ENCODE results near the gene JCAD. TPM values are rescaled to one million over a fixed set of nuclear protein-coding genes. Genes with fewer than 3 reads are reported as not detected.

Gene JCAD
- total and polyA plus RNA-seq, 2 of the 8 experiments (the other 6 are each of a cell fraction or from before 2014, with no cell fraction given), result 0.56 to 5.2 TPM

DNA sequence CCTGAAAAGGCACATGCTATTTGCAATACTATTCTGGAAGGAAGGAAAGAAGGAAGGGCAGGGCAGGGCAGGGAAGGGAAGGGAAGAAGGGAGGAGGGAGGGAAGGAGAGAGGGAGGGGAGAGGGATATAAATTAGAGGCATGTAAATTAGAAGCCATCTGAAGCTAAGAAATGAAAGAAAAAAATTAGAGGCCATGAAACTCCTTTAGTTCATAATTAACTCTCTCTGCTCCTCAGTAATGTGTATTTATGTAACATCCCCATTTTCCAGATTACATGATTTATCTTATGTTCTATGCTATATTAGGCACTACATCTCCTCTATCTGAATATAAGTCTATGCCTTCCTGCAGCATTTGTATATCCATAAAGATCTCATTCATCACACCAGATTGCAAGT, 12.7 kb upstream of the JCAD start:
- Histone ChIP-seq H2BK15ac (ENCODE audit: low read length) (no peak overlapping the region), H2BK12ac (ENCODE audit: low read depth, low read length) (no peak overlapping the region), H3K36me3 (ENCODE audit: control insufficient read depth in 2 of 4, insufficient read depth in 4 of 4, low read length in 3 of 4) (no peaks in the 10 kb centered on the region), H3K4ac (replicated peaks; ENCODE audit: insufficient read length, low read depth, low read length) (no peak overlapping the region), H3K18ac (ENCODE audit: extremely low read depth, low read length) (no peak overlapping the region), H2BK20ac (ENCODE audit: low read length) (no peak overlapping the region), H2AK5ac (ENCODE audit: low read depth, low read length) (no peak overlapping the region), H4K5ac (ENCODE audit: insufficient read length, low read depth, low read length) (no peak overlapping the region), H2BK120ac (replicated peaks; ENCODE audit: low read depth, low read length) (no peak overlapping the region), H3K9ac (replicated peaks in 1 of 4; ENCODE audit: extremely low read depth in 1 of 4, low read depth in 3 of 4, low read length in 3 of 4) (no peak overlapping the region), H3K79me2 (ENCODE audit: control insufficient read depth in 1 of 2, insufficient read depth in 2 of 2, low read length in 2 of 2) (no peaks in the 10 kb centered on the region), H4K91ac (replicated peaks; ENCODE audit: insufficient read length, low read length) (no peak overlapping the region), H3K23ac (ENCODE audit: insufficient read length) (no peak overlapping the region), H3K23me2 (ENCODE audit: low read depth, low read length) (no peaks in the 10 kb centered on the region; the same call in 1 of the 2 replicates), H3K4me2 (ENCODE audit: insufficient read depth in 1 of 2, low read depth in 2 of 2, low read length in 2 of 2) (no peak overlapping the region), H4K8ac (ENCODE audit: extremely low read depth, insufficient read depth, low read length) (no peak overlapping the region), H3K56ac (replicated peaks; ENCODE audit: insufficient read length, low read depth, low read length) (no peak overlapping the region), H4K20me1 (replicated peaks in 1 of 2; ENCODE audit: control insufficient read depth in 1 of 2, insufficient read depth in 2 of 2, low read length in 2 of 2) (no peaks in the 10 kb centered on the region), H3K27me3 (replicated peaks in 1 of 4; ENCODE audit: control insufficient read depth in 3 of 4, extremely low read depth in 1 of 4, insufficient read depth in 3 of 4, low read length in 3 of 4) (no peaks in the 10 kb centered on the region), H2AFZ (ENCODE audit: low read length) (no peak overlapping the region), H3K9me3 (ENCODE audit: insufficient read depth in 2 of 2, low read depth in 1 of 2, low read length in 1 of 2) (no peaks in the 10 kb centered on the region), H2BK5ac (ENCODE audit: low read depth, low read length) (no peak overlapping the region), H3K79me1 (ENCODE audit: low read depth, low read length) (no peaks in the 10 kb centered on the region), H3K27ac (ENCODE audit: low read depth, low read length) (no peak overlapping the region), H3K14ac (ENCODE audit: insufficient read length) (no peak overlapping the region), H3K4me3 (ENCODE audit: extremely low read depth in 1 of 4, insufficient read depth in 2 of 4, low read depth in 3 of 4, low read length in 4 of 4) (no peak overlapping the region), H3K4me1 (replicated peaks in 1 of 4; ENCODE audit: control insufficient read depth in 3 of 4, insufficient read depth in 4 of 4, low read length in 3 of 4) (peaks cover 0 to 4% (median 0%) of the 10 kb centered on the region in 4 experiments; a peak in 1 of 7 replicates)
- no peak for DNase-seq (ENCODE audit: low read depth in 1 of 2, low spot score in 2 of 2)
- ChIA-PET POLR2A (ENCODE audit: partially characterized antibody) (no interaction called here), CTCF (ENCODE audit: partially characterized antibody) (interaction anchor here (1.2 to 1.4 kb wide), 2 partner anchors 21 to 49 kb away, joined by 3 to 5 read pairs; no protein-coding TSS in a partner anchor)
- no peak for FAIRE-seq
- TF ChIP-seq NANOG (IDR thresholded peaks at IDR 0.05; ENCODE audit: insufficient read depth, low read depth, low read length, poor library complexity, severe bottlenecking) (no peak), CTCF (IDR thresholded peaks at IDR 0.05; ENCODE audit: control extremely low read depth in 1 of 3, insufficient read depth in 1 of 3, low read depth in 1 of 3, low read length in 3 of 3) (no peak), EZH2 (IDR thresholded peaks at IDR 0.05; ENCODE audit: low read depth, low read length, severe bottlenecking) (no peak), JUND (IDR thresholded peaks at IDR 0.05; ENCODE audit: low read length) (no peak), POU5F1 (IDR thresholded peaks at IDR 0.05; ENCODE audit: low read depth, low read length) (no peak), ZNF274 (IDR thresholded peaks at IDR 0.05; ENCODE audit: borderline replicate concordance, extremely low read depth, low read length) (no peak), CHD2 (IDR thresholded peaks at IDR 0.05; ENCODE audit: low read length) (no peak), ASH2L (IDR thresholded peaks at IDR 0.05; ENCODE audit: low read length) (no peak), SIRT6 (IDR thresholded peaks at IDR 0.05; ENCODE audit: low read length) (no peak), CREB1 (IDR thresholded peaks at IDR 0.05) (no peak), TBP (IDR thresholded peaks at IDR 0.05; ENCODE audit: low read depth, low read length) (no peak), GTF2F1 (IDR thresholded peaks at IDR 0.05; ENCODE audit: borderline replicate concordance, low read depth, low read length) (no peak), SP1 (IDR thresholded peaks at IDR 0.05; ENCODE audit: low read depth, low read length) (no peak)
- TF ChIP-seq, protein P1, sequence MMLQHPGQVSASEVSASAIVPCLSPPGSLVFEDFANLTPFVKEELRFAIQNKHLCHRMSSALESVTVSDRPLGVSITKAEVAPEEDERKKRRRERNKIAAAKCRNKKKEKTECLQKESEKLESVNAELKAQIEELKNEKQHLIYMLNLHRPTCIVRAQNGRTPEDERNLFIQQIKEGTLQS (IDR thresholded peaks at IDR 0.05; ENCODE audit: insufficient read depth, low read depth, low read length), result no peak
